DOHH2 (cell line): ENCODE measurements around the gene PRKAA1.

Source experiments
- H3F3A ChIP-seq: fragments of 200-600 bp; sonication (generic), shearing (Covaris generic); 2 replicates; pipeline ENCODE4 v1.6.0; 2016; ENCODE audit warnings: antibody characterized with exemption, mild to moderate bottlenecking; ENCODE audit not compliant: control insufficient read depth, insufficient read depth
- H3K27ac ChIP-seq: fragments of 200-600 bp; sonication (generic); 2 replicates; pipeline ENCODE4 v1.5.1; 2014; ENCODE audit warnings: low read depth, mild to moderate bottlenecking, low read length, moderate library complexity
- H3K27me3 ChIP-seq: fragments of 200-600 bp; sonication (generic); 2 replicates; pipeline ENCODE4 v1.6.1; 2014; ENCODE audit warnings: mild to moderate bottlenecking, low read length, mixed read lengths; ENCODE audit not compliant: control insufficient read depth
- H3K36me3 ChIP-seq: fragments of 200-600 bp; sonication (generic); 2 replicates; pipeline ENCODE4 v1.6.1; 2014; ENCODE audit warnings: mild to moderate bottlenecking, low read length, moderate library complexity, mixed read lengths; ENCODE audit not compliant: control insufficient read depth
- H3K4me1 ChIP-seq: fragments of 200-600 bp; sonication (generic); 2 replicates; pipeline ENCODE4 v1.6.1; 2014; ENCODE audit warnings: mild to moderate bottlenecking, low read length, mixed read lengths; ENCODE audit not compliant: control insufficient read depth
- H3K4me2 ChIP-seq: fragments of 200-600 bp; sonication (generic); 2 replicates; pipeline ENCODE4 v1.6.0; 2014; ENCODE audit warnings: mild to moderate bottlenecking, low read length, moderate library complexity
- H3K4me3 ChIP-seq: fragments of 200-600 bp; sonication (generic); 2 replicates; pipeline ENCODE4 v1.5.1; 2014; ENCODE audit warnings: mild to moderate bottlenecking, low read length, mixed read lengths
- H3K79me2 ChIP-seq: fragments of 200-600 bp; sonication (generic); 2 replicates; pipeline ENCODE4 v1.6.1; 2014; ENCODE audit warnings: mild to moderate bottlenecking, low read length, mixed read lengths; ENCODE audit not compliant: control insufficient read depth
- H3K9me2 ChIP-seq: fragments of 200-600 bp; sonication (generic); replicated peaks from 2 replicates; pipeline ENCODE4 v1.6.1; 2014; ENCODE audit warnings: mild to moderate bottlenecking, low read length, mixed read lengths; ENCODE audit not compliant: control insufficient read depth
- H3K9me3 ChIP-seq: fragments of 200-600 bp; sonication (generic); 2 replicates; pipeline ENCODE4 v1.6.1; 2014; ENCODE audit warnings: antibody characterized with exemption, low read length, mixed read lengths; ENCODE audit not compliant: control insufficient read depth, insufficient read depth
- H4K20me1 ChIP-seq: fragments of 200-600 bp; sonication (generic); 2 replicates; pipeline ENCODE4 v1.6.0; 2014; ENCODE audit warnings: low read depth, mild to moderate bottlenecking, antibody characterized with exemption, low read length, moderate library complexity; ENCODE audit not compliant: control insufficient read depth, insufficient read depth
- CTCF ChIP-seq: fragments of 200-600 bp; sonication (generic); IDR thresholded peaks from one replicate; pipeline ENCODE4 v1.5.1; 2014; ENCODE audit warnings: antibody characterized with exemption, mild to moderate bottlenecking, low read depth, low read length; ENCODE audit not compliant: poor library complexity, severe bottlenecking
- EZH2phosphoT487 ChIP-seq: fragments of 200-600 bp; sonication (generic); IDR thresholded peaks from 2 replicates; pipeline ENCODE4 v1.6.1; 2017; ENCODE audit warnings: borderline replicate concordance, mild to moderate bottlenecking, antibody characterized with exemption, low read length, moderate library complexity, mixed read lengths

Gene PRKAA1

GRCh38 chr5:40780858-40781257 is 17.3 kb downstream of the PRKAA1 start:
- TF ChIP-seq EZH2phosphoT487: no peak
- no peak for TF ChIP-seq CTCF
- Histone ChIP-seq H3K4me1 (no peaks in the 10 kb centered on the region), H3K4me3 (no peak overlapping the region), H3K27me3 (no peaks in the 10 kb centered on the region), H3K4me2 (no peak overlapping the region), H3K36me3 (peaks cover 10% of the 10 kb centered on the region), H3K9me3 (no peaks in the 10 kb centered on the region), H3K79me2 (peaks cover 70% of the 10 kb centered on the region), H3K9me2 (no peaks in the 10 kb centered on the region), H4K20me1 (peaks cover 8% of the 10 kb centered on the region; the same call in 1 of the 2 replicates), H3F3A (no peaks in the 10 kb centered on the region), H3K27ac (no peak overlapping the region)

- Histone ChIP-seq H3F3A (no peaks in the 10 kb centered on the region), H3K27ac (no peak overlapping the region), H3K4me1 (no peaks in the 10 kb centered on the region), H3K36me3 (peaks cover 16% of the 10 kb centered on the region), H3K4me2 (no peak overlapping the region), H3K27me3 (no peaks in the 10 kb centered on the region), H3K79me2 (peaks cover 64% of the 10 kb centered on the region), H3K4me3 (no peak overlapping the region), H3K9me2 (no peaks in the 10 kb centered on the region), H3K9me3 (no peaks in the 10 kb centered on the region), H4K20me1 (peaks cover 8% of the 10 kb centered on the region; the same call in 1 of the 2 replicates)
- TF ChIP-seq EZH2phosphoT487 (no peak), CTCF (no peak)
Observed at GRCh38 chr5:40780199-40780598, 18.0 kb downstream of the PRKAA1 start.

GRCh38 chr5:40779561-40779960 is 18.6 kb downstream of the PRKAA1 start:
- H3K27me3 ChIP-seq: no peaks in the 10 kb centered on the region
- H4K20me1 ChIP-seq: peaks cover 8% of the 10 kb centered on the region; the same call in 1 of the 2 replicates
- no peak for TF ChIP-seq EZH2phosphoT487
- TF ChIP-seq CTCF: no peak
- H3K9me3 ChIP-seq: no peaks in the 10 kb centered on the region
- H3K79me2 ChIP-seq: peaks cover 59% of the 10 kb centered on the region
- no peak overlapping the region for H3K27ac ChIP-seq
- peaks cover 21% of the 10 kb centered on the region for H3K36me3 ChIP-seq
- no peaks in the 10 kb centered on the region for H3K9me2 ChIP-seq
- no peak overlapping the region for H3K4me2 ChIP-seq
- H3K4me1 ChIP-seq: no peaks in the 10 kb centered on the region
- no peaks in the 10 kb centered on the region for H3F3A ChIP-seq
- no peak overlapping the region for H3K4me3 ChIP-seq
